Measurements from ENCODE around the gene CAMK2A.

CAMK2A gene

DNA sequence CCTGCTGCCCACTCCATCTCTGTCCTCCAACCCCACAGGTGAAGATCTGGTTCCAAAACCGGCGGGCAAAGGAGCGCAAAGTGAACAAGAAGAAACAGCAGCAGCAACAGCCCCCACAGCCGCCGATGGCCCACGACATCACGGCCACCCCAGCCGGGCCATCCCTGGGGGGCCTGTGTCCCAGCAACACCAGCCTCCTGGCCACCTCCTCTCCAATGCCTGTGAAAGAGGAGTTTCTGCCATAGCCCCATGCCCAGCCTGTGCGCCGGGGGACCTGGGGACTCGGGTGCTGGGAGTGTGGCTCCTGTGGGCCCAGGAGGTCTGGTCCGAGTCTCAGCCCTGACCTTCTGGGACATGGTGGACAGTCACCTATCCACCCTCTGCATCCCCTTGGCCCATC, 106.1 kb downstream of the CAMK2A start:
- no peak overlapping the region for H3K4me3 ChIP-seq (ENCODE audit: low read depth, low read length)
- in situ Hi-C loops (cut with HindIII; ENCODE audit: low sequenced_read_pairs) = no loop called here
- TF ChIP-seq, protein P1, sequence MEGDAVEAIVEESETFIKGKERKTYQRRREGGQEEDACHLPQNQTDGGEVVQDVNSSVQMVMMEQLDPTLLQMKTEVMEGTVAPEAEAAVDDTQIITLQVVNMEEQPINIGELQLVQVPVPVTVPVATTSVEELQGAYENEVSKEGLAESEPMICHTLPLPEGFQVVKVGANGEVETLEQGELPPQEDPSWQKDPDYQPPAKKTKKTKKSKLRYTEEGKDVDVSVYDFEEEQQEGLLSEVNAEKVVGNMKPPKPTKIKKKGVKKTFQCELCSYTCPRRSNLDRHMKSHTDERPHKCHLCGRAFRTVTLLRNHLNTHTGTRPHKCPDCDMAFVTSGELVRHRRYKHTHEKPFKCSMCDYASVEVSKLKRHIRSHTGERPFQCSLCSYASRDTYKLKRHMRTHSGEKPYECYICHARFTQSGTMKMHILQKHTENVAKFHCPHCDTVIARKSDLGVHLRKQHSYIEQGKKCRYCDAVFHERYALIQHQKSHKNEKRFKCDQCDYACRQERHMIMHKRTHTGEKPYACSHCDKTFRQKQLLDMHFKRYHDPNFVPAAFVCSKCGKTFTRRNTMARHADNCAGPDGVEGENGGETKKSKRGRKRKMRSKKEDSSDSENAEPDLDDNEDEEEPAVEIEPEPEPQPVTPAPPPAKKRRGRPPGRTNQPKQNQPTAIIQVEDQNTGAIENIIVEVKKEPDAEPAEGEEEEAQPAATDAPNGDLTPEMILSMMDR (IDR thresholded peaks at IDR 0.05; ENCODE audit: low read depth, low read length, missing control alignments) = no peak
- no peak for DNase-seq (ENCODE audit: low read depth)

DNA sequence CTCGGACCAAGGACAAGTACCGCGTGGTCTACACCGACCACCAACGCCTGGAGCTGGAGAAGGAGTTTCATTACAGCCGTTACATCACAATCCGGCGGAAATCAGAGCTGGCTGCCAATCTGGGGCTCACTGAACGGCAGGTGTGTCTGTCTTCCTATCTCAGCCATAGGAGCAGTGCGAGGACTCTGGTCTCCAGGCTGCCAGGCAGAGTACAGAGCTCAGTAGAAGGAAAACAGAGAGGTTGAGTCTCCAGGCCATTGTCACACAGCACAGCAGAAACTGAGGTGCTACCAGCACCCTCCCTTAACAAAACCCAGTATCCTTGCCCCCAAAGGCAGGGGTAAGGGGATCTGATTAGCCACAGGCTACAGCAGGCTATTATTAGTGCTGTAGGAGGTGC, 106.8 kb downstream of the CAMK2A start:
- no peak overlapping the region for H3K4me3 ChIP-seq (ENCODE audit: low read depth, low read length)
- no peak for DNase-seq (ENCODE audit: low read depth)
- in situ Hi-C loops (cut with HindIII; ENCODE audit: low sequenced_read_pairs) = no loop called here
- TF ChIP-seq, protein P1 (IDR thresholded peaks at IDR 0.05; ENCODE audit: low read depth, low read length, missing control alignments) = no peak

DNA sequence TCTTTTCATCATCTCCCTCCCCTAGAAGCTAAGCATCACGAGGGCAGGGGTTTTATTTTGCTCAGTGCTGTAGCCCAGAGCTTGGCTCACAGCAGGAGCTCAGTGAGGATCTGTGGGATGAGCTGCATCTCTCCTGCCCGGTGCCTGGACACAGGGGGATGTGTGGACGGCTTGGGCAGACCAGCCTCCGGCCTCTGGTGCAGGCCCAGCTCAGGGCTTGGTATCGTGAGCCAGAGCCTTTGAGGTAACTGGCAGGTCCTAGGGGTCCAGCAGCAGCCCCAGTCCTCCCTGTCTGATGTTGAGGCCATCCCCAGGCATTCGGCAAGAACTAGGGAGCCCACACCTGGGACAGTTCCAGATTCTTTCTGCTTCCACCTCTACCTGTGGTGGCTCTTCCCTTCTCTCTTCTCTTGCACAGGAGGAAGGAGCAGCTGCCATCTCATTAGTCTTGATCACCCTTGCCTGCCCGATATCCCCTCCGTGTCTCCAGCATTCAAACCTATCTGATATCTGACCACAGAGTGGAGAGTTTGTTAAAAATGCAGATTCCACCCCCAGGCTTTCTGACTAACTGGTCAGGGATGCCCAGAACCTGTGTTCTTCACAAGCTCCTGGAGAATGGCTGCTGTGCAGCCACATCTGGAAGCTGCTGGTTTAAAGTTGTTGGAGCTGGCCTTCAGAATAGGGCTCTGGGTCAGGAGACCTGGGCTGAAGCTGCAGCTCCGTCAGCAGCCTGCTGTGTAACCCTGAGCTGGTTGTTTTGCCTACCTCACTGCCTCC, 107.6 kb downstream of the CAMK2A start:
- DNase-seq (ENCODE audit: low read depth) = no peak
- no peak overlapping the region for H3K4me3 ChIP-seq (ENCODE audit: low read depth, low read length)
- in situ Hi-C loops (cut with HindIII; ENCODE audit: low sequenced_read_pairs) = no loop called here
- TF ChIP-seq, protein P1 (IDR thresholded peaks at IDR 0.05; ENCODE audit: low read depth, low read length, missing control alignments) = no peak

DNA sequence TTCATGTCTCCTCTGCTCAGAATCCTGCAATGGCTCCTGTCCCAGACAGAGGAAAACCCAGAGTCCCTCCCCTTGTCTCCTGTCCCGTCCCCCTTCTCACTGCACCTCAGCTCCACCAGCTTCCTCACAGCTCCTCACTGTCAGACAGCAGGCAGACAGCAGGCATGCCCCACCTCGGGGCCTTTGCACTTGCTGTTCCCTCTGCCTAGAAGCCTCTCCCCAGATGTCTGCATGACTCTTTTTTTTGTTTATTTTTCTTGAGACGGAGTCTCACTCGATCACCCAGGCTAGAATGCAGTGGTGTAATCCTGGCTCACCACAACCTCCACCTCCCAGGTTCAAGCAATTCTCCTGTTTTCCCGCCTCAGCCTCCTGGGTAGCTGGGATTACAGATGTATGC, 108.5 kb downstream of the CAMK2A start:
- no peak overlapping the region for H3K4me3 ChIP-seq (ENCODE audit: low read depth, low read length)
- in situ Hi-C loops (cut with HindIII; ENCODE audit: low sequenced_read_pairs) = no loop called here
- TF ChIP-seq, protein P1 (IDR thresholded peaks at IDR 0.05; ENCODE audit: low read depth, low read length, missing control alignments) = no peak
- DNase-seq (ENCODE audit: low read depth) = no peak

DNA sequence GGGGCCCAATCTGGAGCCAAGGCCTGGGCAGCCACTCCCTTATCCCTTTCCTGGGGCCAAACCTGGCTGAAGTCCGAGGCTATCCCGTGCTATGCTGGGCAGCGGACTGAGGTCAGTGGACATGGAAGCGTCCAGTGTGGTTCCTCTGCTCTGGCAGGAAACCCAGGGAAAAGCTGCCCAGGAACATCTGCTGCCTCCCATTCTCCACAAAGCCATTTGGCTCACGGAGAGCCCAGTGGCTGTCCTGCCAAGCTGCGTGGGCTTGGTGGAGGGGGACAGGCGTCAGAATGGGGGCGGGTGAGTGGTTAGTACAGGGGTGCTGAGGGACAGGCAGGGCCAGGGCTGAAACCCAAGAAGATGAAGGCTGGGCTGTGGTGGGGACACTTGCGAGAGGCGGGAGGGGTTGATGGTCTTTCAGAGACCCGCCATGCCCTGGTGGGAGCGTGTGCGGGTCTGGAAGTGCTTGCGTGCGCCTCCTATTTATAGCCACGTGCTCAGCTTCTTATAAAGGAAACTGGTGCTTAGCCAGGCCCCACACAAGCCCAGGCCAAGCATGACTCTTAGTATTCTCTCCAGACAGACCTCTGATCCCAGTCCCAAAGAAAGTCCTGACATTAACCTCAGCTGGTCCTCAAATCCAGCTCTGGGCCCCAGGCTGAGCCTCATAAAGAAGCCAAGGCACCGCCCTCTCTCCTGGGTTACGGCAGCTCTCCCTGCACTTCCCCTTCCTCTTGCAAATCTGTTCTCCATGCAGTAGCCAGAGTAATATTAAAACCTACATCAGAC, 109.1 kb downstream of the CAMK2A start:
- no peak for DNase-seq (ENCODE audit: low read depth)
- H3K4me3 ChIP-seq (ENCODE audit: low read depth, low read length) = no peak overlapping the region
- TF ChIP-seq, protein P1 (IDR thresholded peaks at IDR 0.05; ENCODE audit: low read depth, low read length, missing control alignments) = no peak
- in situ Hi-C loops (cut with HindIII; ENCODE audit: low sequenced_read_pairs) = no loop called here

DNA sequence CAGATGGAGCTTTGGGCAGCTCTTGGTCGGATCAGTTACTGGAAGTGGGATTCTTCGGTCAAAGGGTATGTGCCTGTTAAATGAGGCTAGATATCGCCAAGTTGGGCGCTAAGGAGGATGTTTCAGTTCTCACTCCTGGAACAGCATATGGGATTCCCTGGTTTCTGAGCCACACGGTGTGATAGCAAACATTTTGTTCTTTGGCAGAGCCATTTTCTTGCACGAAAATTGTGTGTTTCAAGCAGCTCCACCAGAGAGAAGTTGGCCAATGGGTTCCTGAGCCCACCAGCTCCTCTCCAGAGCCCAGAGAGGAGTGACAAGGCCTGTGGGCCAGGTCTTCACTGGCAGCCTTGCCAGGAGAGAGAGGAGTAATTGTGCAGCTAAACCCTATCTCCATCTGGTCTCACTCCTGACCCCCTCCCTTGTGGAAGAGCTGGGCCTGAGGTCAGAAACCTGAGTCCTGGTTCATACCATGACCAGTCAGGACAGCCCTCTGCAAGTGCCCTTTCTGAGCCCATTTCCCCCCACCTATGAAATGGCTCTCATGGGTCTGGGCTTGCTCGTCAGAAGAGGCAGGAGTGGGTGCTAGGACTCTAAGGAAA, 110.5 kb downstream of the CAMK2A start:
- in situ Hi-C loops (cut with HindIII; ENCODE audit: low sequenced_read_pairs) = no loop called here
- DNase-seq (ENCODE audit: low read depth) = no peak

More for the DNA sequence above, 110.5 kb downstream of the CAMK2A start:
- TF ChIP-seq, protein P1 (IDR thresholded peaks at IDR 0.05; ENCODE audit: low read depth, low read length, missing control alignments) = no peak
- H3K4me3 ChIP-seq (ENCODE audit: low read depth, low read length) = no peak overlapping the region

Measured in astrocyte of the cerebellum (primary cell).